ENCODE results near the gene SLC22A23. TPM values are rescaled to one million over a fixed set of nuclear protein-coding genes. Genes with fewer than 3 reads are reported as not detected.

Gene SLC22A23
- total RNA-seq, 1 experiment from 2014 or later: 6.8 TPM

- Histone ChIP-seq H3K9ac (ENCODE audit: extremely low read depth, insufficient read length, low read length) (no peak overlapping the region), H2BK15ac (ENCODE audit: low read depth, low read length) (no peak overlapping the region), H3K27me3 (ENCODE audit: insufficient read depth, low read length) (no peaks in the 10 kb centered on the region), H3K79me1 (ENCODE audit: insufficient read depth, low read depth, low read length, poor library complexity, severe bottlenecking) (no peaks in the 10 kb centered on the region), H4K5ac (ENCODE audit: insufficient read length, low read depth, low read length) (no peak overlapping the region), H3K23ac (ENCODE audit: insufficient read length, low read depth, low read length) (no peak overlapping the region), H4K91ac (ENCODE audit: insufficient read length, low read depth, low read length) (no peak overlapping the region), H2BK120ac (ENCODE audit: low read depth, low read length, poor library complexity, severe bottlenecking) (no peak overlapping the region), H2BK20ac (ENCODE audit: low read depth, low read length, poor library complexity, severe bottlenecking) (no peak overlapping the region), H3K4ac (ENCODE audit: low read depth, low read length) (no peak overlapping the region), H3K18ac (ENCODE audit: insufficient read length, low read depth, low read length) (no peak overlapping the region), H2AK5ac (ENCODE audit: insufficient read length, low read length) (no peak overlapping the region), H3K79me2 (ENCODE audit: insufficient read depth, low read length) (no peaks in the 10 kb centered on the region), H2AFZ (ENCODE audit: low read length) (no peak overlapping the region), H2BK12ac (ENCODE audit: insufficient read length, low read depth, low read length) (no peak overlapping the region), H3K4me1 (ENCODE audit: insufficient read depth, low read length) (peaks cover 14% of the 10 kb centered on the region), H3K56ac (ENCODE audit: insufficient read length, low read depth, low read length) (no peak overlapping the region), H3K27ac (ENCODE audit: insufficient read length, low read depth, low read length) (no peak overlapping the region), H2BK5ac (ENCODE audit: insufficient read length, low read length) (no peak overlapping the region), H3K4me2 (ENCODE audit: insufficient read depth, insufficient read length, low read length) (no peak overlapping the region), H4K8ac (replicated peaks; ENCODE audit: insufficient read length, low read depth, low read length) (no peak overlapping the region), H3K23me2 (ENCODE audit: insufficient read length, low read depth, low read length, poor library complexity, severe bottlenecking) (no peaks in the 10 kb centered on the region), H4K20me1 (ENCODE audit: control insufficient read depth, insufficient read depth, insufficient read length) (no peaks in the 10 kb centered on the region), H3K14ac (ENCODE audit: insufficient read depth, low read length) (no peak overlapping the region), H3K9me3 (ENCODE audit: control insufficient read depth, low read depth, low read length) (no peaks in the 10 kb centered on the region), H3T11ph (ENCODE audit: low read length) (no peak overlapping the region)
- peaks cover 7 to 9% of the 10 kb centered on the region in 2 experiments for H3K9me3 Mint-ChIP-seq
- H3K4me1 Mint-ChIP-seq: peaks cover 28 to 34% of the 10 kb centered on the region in 2 experiments
- no peaks in the 10 kb centered on the region; the same call in 1 of the 2 replicates for H3K27me3 Mint-ChIP-seq (ENCODE audit: low read depth)
- DNase-seq: no peak
- no peak overlapping the region for H3K4me3 Mint-ChIP-seq
- peaks cover 7 to 37% (median 16%) of the 10 kb centered on the region in 3 experiments for H3K36me3 Mint-ChIP-seq (ENCODE audit: insufficient read depth in 1 of 3, low read depth in 3 of 3)
- WGBS (ENCODE audit: extremely low coverage, insufficient read length, low lambda C conversion rate): no CpG with 5 or more reads among the region's 13 CpGs
- H3K27ac Mint-ChIP-seq: 0 out of 7 replicates have a peak overlapping the region, but pooled peaks of 1 of the 3 experiments have one; percentile 15
- TF ChIP-seq CTCF (conservative IDR thresholded peaks at IDR 0.05): no peak
These were observed 47.0 kb downstream of the SLC22A23 start for GRCh38 chr6:3409699-3410384.
